HepG2 (cell line): ENCODE results near the gene BCAR3. TPM values are rescaled to one million over a fixed set of nuclear protein-coding genes. Genes with fewer than 3 reads are reported as not detected.

ENCODE experiments used
- ARHGAP35 ChIP-seq: sonication (generic); formaldehyde crosslinking; IDR thresholded peaks from 2 replicates; pipeline ENCODE4 v1.9.0; 2022; ENCODE audit warnings: mild to moderate bottlenecking, inconsistent platforms, moderate library complexity, missing genetic modification reagents, borderline replicate concordance
- BORCS8-MEF2B ChIP-seq: sonication (generic); formaldehyde crosslinking; IDR thresholded peaks from 2 replicates; pipeline ENCODE4 v1.8.0; 2022; ENCODE audit warnings: mild to moderate bottlenecking, missing genetic modification reagents
- CEBPB ChIP-seq: IDR thresholded peaks from 2 replicates; pipeline ENCODE4 v1.6.1; 2011; ENCODE audit warnings: low read depth, low read length, improper control_type of control experiment, borderline replicate concordance
- ETS1 ChIP-seq: sonication (generic); formaldehyde crosslinking; IDR thresholded peaks from 2 replicates; pipeline ENCODE4 v1.4.0; 2020; ENCODE audit warnings: missing genetic modification reagents
- GMEB2 ChIP-seq: IDR thresholded peaks from 2 replicates; pipeline ENCODE4 v1.6.1; 2016; ENCODE audit warnings: missing biosample characterization, missing genetic modification reagents, low read depth
- HNRNPUL1 ChIP-seq: fragments of 200-400 bp; formaldehyde crosslinking; IDR thresholded peaks from 2 replicates; pipeline ENCODE4 v1.6.1; 2017; ENCODE audit warnings: low read depth, mild to moderate bottlenecking, low read length, moderate library complexity
- MIER2 ChIP-seq: IDR thresholded peaks from 2 replicates; pipeline ENCODE4 v1.6.1; 2016; ENCODE audit warnings: missing biosample characterization, missing genetic modification reagents
- NKX3-1 ChIP-seq: sonication (generic); formaldehyde crosslinking; IDR thresholded peaks from 2 replicates; pipeline ENCODE4 v1.5.0; 2020; ENCODE audit warnings: missing genetic modification reagents
- PAX8 ChIP-seq: sonication (generic); formaldehyde crosslinking; IDR thresholded peaks from 2 replicates; pipeline ENCODE4 v1.8.0; 2022; ENCODE audit warnings: mild to moderate bottlenecking, missing genetic modification reagents, borderline replicate concordance
- SMAD9 ChIP-seq: sonication (generic); formaldehyde crosslinking; IDR thresholded peaks from 2 replicates; pipeline ENCODE4 v1.5.1; 2020; ENCODE audit warnings: mild to moderate bottlenecking, missing genetic modification reagents
- SYNCRIP ChIP-seq: fragments of 200-400 bp; formaldehyde crosslinking; IDR thresholded peaks from 2 replicates; pipeline ENCODE4 v1.6.1; 2018; ENCODE audit warnings: mild to moderate bottlenecking, low read depth, low read length; ENCODE audit not compliant: insufficient read depth
- THAP11 ChIP-seq: IDR thresholded peaks from 2 replicates; pipeline ENCODE4 v1.6.1; 2016; ENCODE audit warnings: missing biosample characterization, missing genetic modification reagents
- TMF1 ChIP-seq: sonication (generic); formaldehyde crosslinking; IDR thresholded peaks from 2 replicates; pipeline ENCODE4 v1.8.1; 2022; ENCODE audit warnings: low read depth, missing genetic modification reagents
- TSC22D2 ChIP-seq: sonication (generic); formaldehyde crosslinking; IDR thresholded peaks from 2 replicates; pipeline ENCODE4 v1.5.1; 2020; ENCODE audit warnings: missing genetic modification reagents, mild to moderate bottlenecking, borderline replicate concordance
- ZBTB3 ChIP-seq: sonication (generic); formaldehyde crosslinking; IDR thresholded peaks from 2 replicates; pipeline ENCODE4 v1.4.0; 2020; ENCODE audit warnings: low read depth, mild to moderate bottlenecking, moderate library complexity, missing genetic modification reagents, borderline replicate concordance
- ZBTB4 ChIP-seq: sonication (generic); formaldehyde crosslinking; IDR thresholded peaks from 2 replicates; pipeline ENCODE4 v1.4.0; 2020; ENCODE audit warnings: missing genetic modification reagents, mild to moderate bottlenecking, borderline replicate concordance
- ZBTB46 ChIP-seq: sonication (generic); formaldehyde crosslinking; IDR thresholded peaks from 2 replicates; pipeline ENCODE4 v1.4.0; 2020; ENCODE audit warnings: mild to moderate bottlenecking, missing genetic modification reagents, borderline replicate concordance
- ZFP36L1 ChIP-seq: sonication (generic); formaldehyde crosslinking; IDR thresholded peaks from 2 replicates; pipeline ENCODE4 v1.8.0; 2022; ENCODE audit warnings: mild to moderate bottlenecking, missing genetic modification reagents, moderate library complexity
- ZSCAN5A ChIP-seq: sonication (generic); formaldehyde crosslinking; IDR thresholded peaks from 2 replicates; pipeline ENCODE4 v1.8.0; 2022; ENCODE audit warnings: mild to moderate bottlenecking, missing genetic modification reagents, borderline replicate concordance
- polyA plus RNA-seq, 8 experiments: library from polyadenylated mRNA; depleted of rRNA in 3 of 8; stranded (reverse) in 7 of 8; unstranded in 1 of 8; fragments of >200 nt; fragmentation: Illumina TruSeq in 4 of 8; extraction: Trizol in 4 of 8; gene quantifications; 2 replicates each; pipeline versions ENCODE4 v1.2.1 to v1.2.3, GENCODE V29; 2011 to 2016; ENCODE audit warnings: low read depth in 4 of 8, missing spikeins in 1 of 8, mixed read lengths in 1 of 8; ENCODE audit not compliant: insufficient read depth in 1 of 8
- total RNA-seq, 5 experiments: library from RNA; depleted of rRNA; stranded (reverse); fragments of >200 nt; fragmentation: Illumina TruSeq; extraction: Trizol; gene quantifications; 2 replicates each; pipeline ENCODE4 v1.2.3, GENCODE V29; 2016; ENCODE audit warnings: low read depth in 1 of 5

Gene BCAR3
- total and polyA plus RNA-seq, 2 of the 13 experiments (the other 11 are each of a cell fraction or from before 2014, with no cell fraction given), result 3.6 to 4.8 TPM

- TF ChIP-seq ARHGAP35 (CRISPR knock-in tag) (0 out of 2 replicates have a peak, but pooled peaks have one; percentile 76), MIER2 (CRISPR knock-in tag) (no peak; the same call in 1 of the 2 replicates), ZBTB3 (CRISPR knock-in tag) (no peak), GMEB2 (CRISPR knock-in tag) (no peak), SMAD9 (CRISPR knock-in tag) (no peak), HNRNPUL1 (no peak), TMF1 (no peak), THAP11 (CRISPR knock-in tag) (peak; percentile 35; the same call in 1 of the 2 replicates), BORCS8-MEF2B (CRISPR knock-in tag) (no peak), ETS1 (CRISPR knock-in tag) (no peak), ZSCAN5A (no peak), CEBPB (no peak), SYNCRIP (no peak), PAX8 (CRISPR knock-in tag) (no peak), NKX3-1 (no peak), ZBTB4 (peak; percentile 36; the same call in 1 of the 2 replicates), TSC22D2 (CRISPR knock-in tag) (no peak), ZBTB46 (no peak), ZFP36L1 (no peak)
Measured at GRCh38 chr1:93615582-93616150, 66.0 kb downstream of the BCAR3 start (continued).
